ENCODE results near the gene PARP16.
A peak's percentile ranks its signal among the peaks of the same experiment; 100 is the strongest.

PARP16 gene

DNA sequence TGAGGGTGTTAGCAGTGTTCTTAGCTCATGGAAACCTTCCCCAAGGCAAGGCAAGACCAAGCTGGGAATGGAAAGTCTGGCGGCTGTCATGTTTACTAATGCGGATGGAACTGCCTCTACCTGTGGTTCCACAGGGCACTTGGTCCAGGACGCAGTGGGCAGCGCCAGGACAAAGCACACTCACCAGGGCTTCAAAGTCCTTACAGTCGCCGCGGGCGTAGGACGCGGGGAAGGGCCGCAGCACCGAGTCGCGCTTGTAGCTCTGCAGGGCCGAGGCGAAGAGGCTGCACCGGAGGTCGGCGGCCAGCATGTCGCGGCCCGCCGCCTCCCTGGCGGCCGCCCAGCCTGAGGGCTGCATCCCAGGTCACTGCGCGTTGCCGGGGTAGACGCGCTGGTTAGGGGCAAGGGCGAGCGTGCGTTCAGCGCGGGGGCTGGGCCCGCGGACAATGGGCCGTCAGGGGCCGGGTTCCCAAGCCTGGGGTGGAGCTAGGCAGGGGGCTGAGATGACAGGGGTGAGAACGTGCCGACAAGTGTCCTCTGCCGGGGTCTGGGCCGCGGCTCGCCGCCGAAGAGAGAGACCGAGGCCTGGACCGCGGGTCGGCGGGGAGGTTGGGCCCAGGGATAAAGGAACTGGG lies 497 bp downstream of the PARP16 start (continued):
- TF ChIP-seq, protein P1, sequence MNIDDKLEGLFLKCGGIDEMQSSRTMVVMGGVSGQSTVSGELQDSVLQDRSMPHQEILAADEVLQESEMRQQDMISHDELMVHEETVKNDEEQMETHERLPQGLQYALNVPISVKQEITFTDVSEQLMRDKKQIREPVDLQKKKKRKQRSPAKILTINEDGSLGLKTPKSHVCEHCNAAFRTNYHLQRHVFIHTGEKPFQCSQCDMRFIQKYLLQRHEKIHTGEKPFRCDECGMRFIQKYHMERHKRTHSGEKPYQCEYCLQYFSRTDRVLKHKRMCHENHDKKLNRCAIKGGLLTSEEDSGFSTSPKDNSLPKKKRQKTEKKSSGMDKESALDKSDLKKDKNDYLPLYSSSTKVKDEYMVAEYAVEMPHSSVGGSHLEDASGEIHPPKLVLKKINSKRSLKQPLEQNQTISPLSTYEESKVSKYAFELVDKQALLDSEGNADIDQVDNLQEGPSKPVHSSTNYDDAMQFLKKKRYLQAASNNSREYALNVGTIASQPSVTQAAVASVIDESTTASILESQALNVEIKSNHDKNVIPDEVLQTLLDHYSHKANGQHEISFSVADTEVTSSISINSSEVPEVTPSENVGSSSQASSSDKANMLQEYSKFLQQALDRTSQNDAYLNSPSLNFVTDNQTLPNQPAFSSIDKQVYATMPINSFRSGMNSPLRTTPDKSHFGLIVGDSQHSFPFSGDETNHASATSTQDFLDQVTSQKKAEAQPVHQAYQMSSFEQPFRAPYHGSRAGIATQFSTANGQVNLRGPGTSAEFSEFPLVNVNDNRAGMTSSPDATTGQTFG (tag by site-specific recombination; IDR thresholded peaks at IDR 0.05; ENCODE audit: borderline replicate concordance): no peak
- TF ChIP-seq MEIS1 (CRISPR knock-in tag; IDR thresholded peaks at IDR 0.05; ENCODE audit: borderline replicate concordance): no peak
- no peak for TF ChIP-seq ZNF114 (tag by site-specific recombination; IDR thresholded peaks at IDR 0.05)
- no peak for TF ChIP-seq GLI2 (tag by site-specific recombination; IDR thresholded peaks at IDR 0.05; ENCODE audit: borderline replicate concordance, low read depth)
- no peak for TF ChIP-seq ZNF341 (tag by site-specific recombination; IDR thresholded peaks at IDR 0.05; ENCODE audit: low read depth)
- no peak for TF ChIP-seq ZNF776 (tag by site-specific recombination; IDR thresholded peaks at IDR 0.05; ENCODE audit: borderline replicate concordance)
- TF ChIP-seq ATF2 (tag by site-specific recombination; IDR thresholded peaks at IDR 0.05; ENCODE audit: low read depth): no peak
- TF ChIP-seq ZNF175 (tag by site-specific recombination; IDR thresholded peaks at IDR 0.05): no peak
- no peak for TF ChIP-seq ZNF830 (tag by site-specific recombination; IDR thresholded peaks at IDR 0.05; ENCODE audit: low read depth)
- peak; percentile 91 for TF ChIP-seq ZFP37 (tag by site-specific recombination; IDR thresholded peaks at IDR 0.05)
- TF ChIP-seq ZNF513 (tag by site-specific recombination; IDR thresholded peaks at IDR 0.05): no peak
- no peak for TF ChIP-seq ZNF426 (tag by site-specific recombination; IDR thresholded peaks at IDR 0.05)
- TF ChIP-seq AEBP2 (tag by site-specific recombination; IDR thresholded peaks at IDR 0.05; ENCODE audit: borderline replicate concordance): no peak
- TF ChIP-seq ZNF792 (tag by site-specific recombination; IDR thresholded peaks at IDR 0.05): peak; percentile 79; the same call in 1 of the 2 replicates
- TF ChIP-seq ZNF621 (tag by site-specific recombination; IDR thresholded peaks at IDR 0.05): no peak
- no peak for TF ChIP-seq OVOL3 (tag by site-specific recombination; IDR thresholded peaks at IDR 0.05)
- TF ChIP-seq KLF16 (tag by site-specific recombination; IDR thresholded peaks at IDR 0.05): peak; percentile 86; the same call in 1 of the 2 replicates
- no peak for TF ChIP-seq SCRT1 (tag by site-specific recombination; IDR thresholded peaks at IDR 0.05; ENCODE audit: borderline replicate concordance)
- 0 out of 2 replicates have a peak, but pooled peaks have one; percentile 2 for TF ChIP-seq ZNF133 (tag by site-specific recombination; IDR thresholded peaks at IDR 0.05)
- TF ChIP-seq ZNF624 (tag by site-specific recombination; IDR thresholded peaks at IDR 0.05): peak; percentile 55; the same call in 1 of the 2 replicates
- 0 out of 2 replicates have a peak, but pooled peaks have one; percentile 28 for TF ChIP-seq ZNF518A (tag by site-specific recombination; conservative IDR thresholded peaks at IDR 0.05; ENCODE audit: low read depth)
- TF ChIP-seq, protein P2, sequence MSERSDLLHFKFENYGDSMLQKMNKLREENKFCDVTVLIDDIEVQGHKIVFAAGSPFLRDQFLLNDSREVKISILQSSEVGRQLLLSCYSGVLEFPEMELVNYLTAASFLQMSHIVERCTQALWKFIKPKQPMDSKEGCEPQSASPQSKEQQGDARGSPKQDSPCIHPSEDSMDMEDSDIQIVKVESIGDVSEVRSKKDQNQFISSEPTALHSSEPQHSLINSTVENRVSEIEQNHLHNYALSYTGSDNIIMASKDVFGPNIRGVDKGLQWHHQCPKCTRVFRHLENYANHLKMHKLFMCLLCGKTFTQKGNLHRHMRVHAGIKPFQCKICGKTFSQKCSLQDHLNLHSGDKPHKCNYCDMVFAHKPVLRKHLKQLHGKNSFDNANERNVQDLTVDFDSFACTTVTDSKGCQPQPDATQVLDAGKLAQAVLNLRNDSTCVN (tag by site-specific recombination; optimal IDR thresholded peaks at IDR 0.05): peak; percentile 96
- TF ChIP-seq ZNF19 (tag by site-specific recombination; IDR thresholded peaks at IDR 0.05; ENCODE audit: low read depth): no peak
- TF ChIP-seq ZNF292 (tag by site-specific recombination; IDR thresholded peaks at IDR 0.05; ENCODE audit: borderline replicate concordance, low read depth): no peak
- TF ChIP-seq ZNF23 (tag by site-specific recombination; IDR thresholded peaks at IDR 0.05; ENCODE audit: borderline replicate concordance): no peak
- 0 out of 2 replicates have a peak, but pooled peaks have one; percentile 35 for TF ChIP-seq ZSCAN16 (tag by site-specific recombination; IDR thresholded peaks at IDR 0.05)
